K562 (cell line): ENCODE data around the gene INSIG1. TPM values are rescaled to one million over a fixed set of nuclear protein-coding genes. Genes with fewer than 3 reads are reported as not detected.

Experiments
- CBFA2T2 ChIP-seq: fragments of 450-650 bp; conservative IDR thresholded peaks from 2 replicates; pipeline ENCODE4 v1.6.1; 2017; ENCODE audit warnings: mild to moderate bottlenecking
- CBX2 ChIP-seq: fragments of 200-600 bp; sonication (generic); IDR thresholded peaks from one replicate; pipeline ENCODE4 v1.6.1; 2012; ENCODE audit warnings: mild to moderate bottlenecking, low read length, inconsistent platforms; ENCODE audit not compliant: insufficient read depth, poor library complexity, severe bottlenecking
- FOXK1 ChIP-seq: sonication (generic); formaldehyde crosslinking; IDR thresholded peaks from 2 replicates; pipeline ENCODE4 v1.8.0; 2022; ENCODE audit warnings: missing genetic modification reagents, mild to moderate bottlenecking, borderline replicate concordance
- KDM4B ChIP-seq, 2 experiments: fragments of 450-650 bp in 1 of 2; sonication (generic) in 1 of 2; IDR thresholded peaks; 2 replicates each; pipeline ENCODE4 v1.6.1; 2016 to 2017; ENCODE audit warnings: borderline replicate concordance in 2 of 2, antibody characterized with exemption in 1 of 2, low read depth in 1 of 2, mild to moderate bottlenecking in 1 of 2
- MBD2 ChIP-seq: sonication (generic); IDR thresholded peaks from 2 replicates; pipeline ENCODE4 v1.6.1; 2016; ENCODE audit warnings: low read depth, borderline replicate concordance
- MCM2 ChIP-seq: fragments of 450-650 bp; IDR thresholded peaks from 2 replicates; pipeline ENCODE4 v1.6.1; 2017; ENCODE audit warnings: low read depth, mild to moderate bottlenecking
- NFE2 ChIP-seq: IDR thresholded peaks from 2 replicates; pipeline ENCODE4 v1.6.1; 2014; ENCODE audit warnings: antibody characterized with exemption, low read depth
- SIN3B ChIP-seq: fragments of 450-650 bp; IDR thresholded peaks from 2 replicates; pipeline ENCODE4 v1.6.1; 2017; ENCODE audit warnings: low read depth, mild to moderate bottlenecking, moderate library complexity
- YY1 ChIP-seq, 3 experiments: IDR thresholded peaks; 2 replicates each; pipeline ENCODE4 v1.6.1; 2011; ENCODE audit warnings: low read length in 2 of 3, mild to moderate bottlenecking in 2 of 3, moderate library complexity in 2 of 3, borderline replicate concordance in 1 of 3, control low read depth in 1 of 3, low read depth in 1 of 3; ENCODE audit not compliant: insufficient read depth in 3 of 3, insufficient replicate concordance in 2 of 3, control insufficient read depth in 1 of 3, insufficient read length in 1 of 3; ENCODE audit errors: extremely low read depth in 1 of 3
- ZNF436 ChIP-seq: fragments of 250-450, 450-650 bp; sonication (Bioruptor Pico); formaldehyde crosslinking; IDR thresholded peaks from 2 replicates; pipeline ENCODE4 v1.7.0; 2020; ENCODE audit warnings: mild to moderate bottlenecking
- ZNF507 ChIP-seq: conservative IDR thresholded peaks from 2 replicates; pipeline ENCODE4 v1.6.1; 2017; ENCODE audit warnings: missing genetic modification characterization, missing compliant biosample characterization
- ZNF76 ChIP-seq: fragments of 250-450 bp; sonication (Bioruptor Pico); IDR thresholded peaks from 2 replicates; pipeline ENCODE4 v1.4.0; 2020; ENCODE audit warnings: mild to moderate bottlenecking, moderate library complexity, borderline replicate concordance
- polyA plus RNA-seq, 8 experiments: library from polyadenylated mRNA; depleted of rRNA in 4 of 8; stranded (reverse) in 5 of 8; unstranded in 3 of 8; fragments of >200 nt; fragmentation: Nextera tagmentation in 2 of 8; fragmentation: Illumina TruSeq in 1 of 8; extraction: Ambion mirVana in 2 of 8; extraction: Trizol in 1 of 8; gene quantifications; 2 replicates each; pipeline versions ENCODE4 v1.2.1 to v1.2.3, GENCODE V29; 2011 to 2014; ENCODE audit warnings: inconsistent platforms in 1 of 8, missing spikeins in 1 of 8
- total RNA-seq, 7 experiments: library from RNA; depleted of rRNA in 6 of 7; stranded (reverse); fragments of >200 nt in 6 of 7; fragmentation: Illumina TruSeq in 2 of 7; extraction: Trizol in 2 of 7; gene quantifications; 2 replicates each; pipeline versions ENCODE4 v1.2.1 to v1.2.3, GENCODE V29; 2011 to 2021; ENCODE audit warnings: low replicate concordance in 1 of 7
- TF ChIP-seq, protein P1 (sequence below): fragments of 250-450 bp; sonication (Bioruptor Pico); IDR thresholded peaks from 2 replicates; pipeline ENCODE4 v1.4.0; 2020; ENCODE audit warnings: mild to moderate bottlenecking, moderate library complexity
- TF ChIP-seq, protein P2 (sequence below): fragments of 450-650 bp; formaldehyde crosslinking; IDR thresholded peaks from 2 replicates; pipeline ENCODE4 v1.4.0; 2020; ENCODE audit warnings: mild to moderate bottlenecking, moderate library complexity
- TF ChIP-seq, protein P3 (sequence below): fragments of 200-400 bp; formaldehyde crosslinking; IDR thresholded peaks from 2 replicates; pipeline ENCODE4 v1.6.1; 2017; ENCODE audit warnings: mild to moderate bottlenecking, low read depth, low read length, moderate library complexity
- TF ChIP-seq, protein P4 (sequence below), 2 experiments: IDR thresholded peaks; 2 replicates each; pipeline ENCODE4 v1.6.1; 2012; ENCODE audit warnings: improper control_type of control experiment in 2 of 2, low read depth in 2 of 2, low read length in 2 of 2, borderline replicate concordance in 1 of 2

Gene INSIG1
- total and polyA plus RNA-seq, 9 of the 15 experiments (the other 6 are each of a cell fraction or from before 2014, with no cell fraction given): 57.1 to 787 (median 238) TPM

DNA sequence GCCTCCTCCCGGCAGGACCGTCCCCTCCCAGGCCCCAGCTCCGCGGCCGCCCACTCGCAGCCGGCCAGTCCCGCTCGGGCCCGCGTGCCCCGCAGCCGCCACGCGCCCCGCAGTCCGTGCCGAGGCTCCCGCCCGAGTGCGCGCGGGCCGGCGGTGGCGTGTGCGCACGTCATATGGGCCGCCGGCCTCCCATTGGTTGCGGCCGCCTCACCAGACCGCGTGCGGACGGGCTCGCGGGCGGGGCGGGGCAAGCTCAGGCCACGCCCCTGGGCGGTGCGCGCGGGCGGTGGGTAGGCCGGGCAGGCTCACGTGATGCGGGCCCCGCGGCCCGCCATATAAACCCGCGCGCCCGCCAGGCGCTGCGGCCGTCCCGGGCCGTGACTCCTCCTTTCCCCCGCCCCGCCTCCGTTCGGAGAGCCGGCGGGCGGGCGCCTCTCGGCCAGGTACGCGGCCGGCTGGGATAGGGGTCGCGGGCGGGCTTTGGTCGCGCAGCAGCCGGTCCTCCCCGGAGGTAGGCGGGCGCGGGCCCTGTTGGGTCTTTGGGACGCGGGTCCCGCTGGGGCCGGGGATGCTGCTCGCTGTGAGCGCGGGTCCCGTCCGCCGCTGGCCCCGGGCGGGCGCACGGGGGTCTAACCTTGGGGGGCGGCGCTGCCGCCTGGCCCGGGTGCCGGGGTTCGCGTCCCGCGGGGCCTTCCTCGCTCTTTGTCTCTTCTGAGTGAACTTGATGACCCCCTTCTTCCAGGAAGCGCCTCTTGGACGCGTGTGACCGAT lies at the start of gene INSIG1 (continued):
- TF ChIP-seq, protein P1, sequence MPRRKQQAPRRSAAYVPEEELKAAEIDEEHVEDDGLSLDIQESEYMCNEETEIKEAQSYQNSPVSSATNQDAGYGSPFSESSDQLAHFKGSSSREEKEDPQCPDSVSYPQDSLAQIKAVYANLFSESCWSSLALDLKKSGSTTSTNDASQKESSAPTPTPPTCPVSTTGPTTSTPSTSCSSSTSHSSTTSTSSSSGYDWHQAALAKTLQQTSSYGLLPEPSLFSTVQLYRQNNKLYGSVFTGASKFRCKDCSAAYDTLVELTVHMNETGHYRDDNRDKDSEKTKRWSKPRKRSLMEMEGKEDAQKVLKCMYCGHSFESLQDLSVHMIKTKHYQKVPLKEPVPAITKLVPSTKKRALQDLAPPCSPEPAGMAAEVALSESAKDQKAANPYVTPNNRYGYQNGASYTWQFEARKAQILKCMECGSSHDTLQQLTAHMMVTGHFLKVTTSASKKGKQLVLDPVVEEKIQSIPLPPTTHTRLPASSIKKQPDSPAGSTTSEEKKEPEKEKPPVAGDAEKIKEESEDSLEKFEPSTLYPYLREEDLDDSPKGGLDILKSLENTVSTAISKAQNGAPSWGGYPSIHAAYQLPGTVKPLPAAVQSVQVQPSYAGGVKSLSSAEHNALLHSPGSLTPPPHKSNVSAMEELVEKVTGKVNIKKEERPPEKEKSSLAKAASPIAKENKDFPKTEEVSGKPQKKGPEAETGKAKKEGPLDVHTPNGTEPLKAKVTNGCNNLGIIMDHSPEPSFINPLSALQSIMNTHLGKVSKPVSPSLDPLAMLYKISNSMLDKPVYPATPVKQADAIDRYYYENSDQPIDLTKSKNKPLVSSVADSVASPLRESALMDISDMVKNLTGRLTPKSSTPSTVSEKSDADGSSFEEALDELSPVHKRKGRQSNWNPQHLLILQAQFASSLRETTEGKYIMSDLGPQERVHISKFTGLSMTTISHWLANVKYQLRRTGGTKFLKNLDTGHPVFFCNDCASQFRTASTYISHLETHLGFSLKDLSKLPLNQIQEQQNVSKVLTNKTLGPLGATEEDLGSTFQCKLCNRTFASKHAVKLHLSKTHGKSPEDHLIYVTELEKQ: no peak
- TF ChIP-seq ZNF76: 0 out of 2 replicates have a peak, but pooled peaks have one; percentile 3
- no peak for TF ChIP-seq CBX2
- 0 out of 4 replicates have a peak, but pooled peaks of 1 of the 2 experiments have one; percentile 25 for TF ChIP-seq KDM4B (IDR thresholded peaks at IDR 0.05; ENCODE audit: borderline replicate concordance in 2 of 2, low read depth in 1 of 2)
- TF ChIP-seq FOXK1 (CRISPR knock-in tag): no peak
- no peak; the same call in 1 of the 2 replicates for TF ChIP-seq MBD2
- no peak for TF ChIP-seq NFE2
- TF ChIP-seq ZNF507 (tag): no peak
- TF ChIP-seq SIN3B: peak; percentile 68
- TF ChIP-seq CBFA2T2: no peak
- TF ChIP-seq YY1 (IDR thresholded peaks at IDR 0.05; ENCODE audit: borderline replicate concordance in 1 of 3, control insufficient read depth in 1 of 3, extremely low read depth in 1 of 3, insufficient read depth in 3 of 3, insufficient read length in 1 of 3, insufficient replicate concordance in 2 of 3, low read depth in 1 of 3, low read length in 2 of 3): peak in 2 of 3 experiments; percentile 73 to 85
- TF ChIP-seq ZNF436: no peak
- TF ChIP-seq, protein P2, sequence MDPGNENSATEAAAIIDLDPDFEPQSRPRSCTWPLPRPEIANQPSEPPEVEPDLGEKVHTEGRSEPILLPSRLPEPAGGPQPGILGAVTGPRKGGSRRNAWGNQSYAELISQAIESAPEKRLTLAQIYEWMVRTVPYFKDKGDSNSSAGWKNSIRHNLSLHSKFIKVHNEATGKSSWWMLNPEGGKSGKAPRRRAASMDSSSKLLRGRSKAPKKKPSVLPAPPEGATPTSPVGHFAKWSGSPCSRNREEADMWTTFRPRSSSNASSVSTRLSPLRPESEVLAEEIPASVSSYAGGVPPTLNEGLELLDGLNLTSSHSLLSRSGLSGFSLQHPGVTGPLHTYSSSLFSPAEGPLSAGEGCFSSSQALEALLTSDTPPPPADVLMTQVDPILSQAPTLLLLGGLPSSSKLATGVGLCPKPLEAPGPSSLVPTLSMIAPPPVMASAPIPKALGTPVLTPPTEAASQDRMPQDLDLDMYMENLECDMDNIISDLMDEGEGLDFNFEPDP (CRISPR knock-in tag): no peak
- TF ChIP-seq, protein P3, sequence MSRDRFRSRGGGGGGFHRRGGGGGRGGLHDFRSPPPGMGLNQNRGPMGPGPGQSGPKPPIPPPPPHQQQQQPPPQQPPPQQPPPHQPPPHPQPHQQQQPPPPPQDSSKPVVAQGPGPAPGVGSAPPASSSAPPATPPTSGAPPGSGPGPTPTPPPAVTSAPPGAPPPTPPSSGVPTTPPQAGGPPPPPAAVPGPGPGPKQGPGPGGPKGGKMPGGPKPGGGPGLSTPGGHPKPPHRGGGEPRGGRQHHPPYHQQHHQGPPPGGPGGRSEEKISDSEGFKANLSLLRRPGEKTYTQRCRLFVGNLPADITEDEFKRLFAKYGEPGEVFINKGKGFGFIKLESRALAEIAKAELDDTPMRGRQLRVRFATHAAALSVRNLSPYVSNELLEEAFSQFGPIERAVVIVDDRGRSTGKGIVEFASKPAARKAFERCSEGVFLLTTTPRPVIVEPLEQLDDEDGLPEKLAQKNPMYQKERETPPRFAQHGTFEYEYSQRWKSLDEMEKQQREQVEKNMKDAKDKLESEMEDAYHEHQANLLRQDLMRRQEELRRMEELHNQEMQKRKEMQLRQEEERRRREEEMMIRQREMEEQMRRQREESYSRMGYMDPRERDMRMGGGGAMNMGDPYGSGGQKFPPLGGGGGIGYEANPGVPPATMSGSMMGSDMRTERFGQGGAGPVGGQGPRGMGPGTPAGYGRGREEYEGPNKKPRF: no peak
- TF ChIP-seq, protein P4, sequence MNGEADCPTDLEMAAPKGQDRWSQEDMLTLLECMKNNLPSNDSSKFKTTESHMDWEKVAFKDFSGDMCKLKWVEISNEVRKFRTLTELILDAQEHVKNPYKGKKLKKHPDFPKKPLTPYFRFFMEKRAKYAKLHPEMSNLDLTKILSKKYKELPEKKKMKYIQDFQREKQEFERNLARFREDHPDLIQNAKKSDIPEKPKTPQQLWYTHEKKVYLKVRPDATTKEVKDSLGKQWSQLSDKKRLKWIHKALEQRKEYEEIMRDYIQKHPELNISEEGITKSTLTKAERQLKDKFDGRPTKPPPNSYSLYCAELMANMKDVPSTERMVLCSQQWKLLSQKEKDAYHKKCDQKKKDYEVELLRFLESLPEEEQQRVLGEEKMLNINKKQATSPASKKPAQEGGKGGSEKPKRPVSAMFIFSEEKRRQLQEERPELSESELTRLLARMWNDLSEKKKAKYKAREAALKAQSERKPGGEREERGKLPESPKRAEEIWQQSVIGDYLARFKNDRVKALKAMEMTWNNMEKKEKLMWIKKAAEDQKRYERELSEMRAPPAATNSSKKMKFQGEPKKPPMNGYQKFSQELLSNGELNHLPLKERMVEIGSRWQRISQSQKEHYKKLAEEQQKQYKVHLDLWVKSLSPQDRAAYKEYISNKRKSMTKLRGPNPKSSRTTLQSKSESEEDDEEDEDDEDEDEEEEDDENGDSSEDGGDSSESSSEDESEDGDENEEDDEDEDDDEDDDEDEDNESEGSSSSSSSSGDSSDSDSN (IDR thresholded peaks at IDR 0.05; ENCODE audit: borderline replicate concordance in 1 of 2, low read depth in 2 of 2, low read length in 2 of 2): peak; percentile 66 to 96; a peak in 3 of 4 replicates
- no peak for TF ChIP-seq MCM2
